ENCODE results near the gene IRF7. TPM values are rescaled to one million over a fixed set of nuclear protein-coding genes. Genes with fewer than 3 reads are reported as not detected.

IRF7 gene
- total and polyA plus RNA-seq, 2 of the 4 experiments (the other 2 are of a cell fraction), result 1.6 to 4.5 TPM

GRCh38 chr11:596374-596773 is 19.4 kb downstream of the IRF7 start:
- ATAC-seq (ENCODE audit: low read depth) (no peak), DNase-seq (no peak)
- no peak overlapping the region for H2BK15ac ChIP-seq (ENCODE audit: low read depth, low read length)
- H4K5ac ChIP-seq (ENCODE audit: low read depth, low read length), result no peak overlapping the region
- ChIA-PET CTCF (interaction anchor here (1.0 kb wide), 1 partner anchor 11 kb away, joined by 4 read pairs; no protein-coding TSS in a partner anchor), POLR2A (ENCODE audit: unreplicated experiment) (no interaction called here)
- H2BK120ac ChIP-seq (ENCODE audit: low read depth, low read length), result no peak overlapping the region
- H3K14ac ChIP-seq (replicated peaks; ENCODE audit: low read depth, low read length), result no peak overlapping the region
- peaks cover 74% of the 10 kb centered on the region for H3K36me3 ChIP-seq (ENCODE audit: control insufficient read depth, insufficient read depth, low read length)
- no peak overlapping the region for H2BK5ac ChIP-seq (ENCODE audit: low read depth, low read length, poor library complexity, severe bottlenecking)
- no peak overlapping the region for H3K4me3 ChIP-seq (ENCODE audit: insufficient read depth, low read depth, low read length)
- H3K9me1 ChIP-seq (ENCODE audit: insufficient read depth, low read length), result no peaks in the 10 kb centered on the region
- H3K27me3 ChIP-seq (ENCODE audit: control insufficient read depth, insufficient read depth, low read length), result no peaks in the 10 kb centered on the region
- no peak overlapping the region for H4K91ac ChIP-seq (ENCODE audit: insufficient read depth, low read depth, low read length)
- 100% methylated on average over 3 of the region's 10 CpGs; no CpG with 5 or more reads in 1 of the 2 experiments for WGBS, 2 experiments (ENCODE audit: extremely low coverage in 2 of 2, insufficient read length in 1 of 2)
- no peaks in the 10 kb centered on the region for H3K4me1 ChIP-seq (ENCODE audit: control insufficient read depth, insufficient read depth, low read length)
- H3K18ac ChIP-seq (ENCODE audit: low read depth, low read length), result no peak overlapping the region
- no peak overlapping the region for H3K4ac ChIP-seq (ENCODE audit: low read depth, low read length)
- no TSS peak for BruUV-seq (replicated peaks)
- H3K23ac ChIP-seq (ENCODE audit: low read depth, low read length), result no peak overlapping the region
- intact Hi-C loops (cut with micrococcal nuclease) (no loop called here), dilution Hi-C loops (cut with HindIII; ENCODE audit: low sequenced_read_pairs, unreplicated experiment) (no loop called here), in situ Hi-C loops (cut with MboI; ENCODE audit: low sequenced_read_pairs) (no loop called here)
- no peak for TF ChIP-seq NFE2L2 (IDR thresholded peaks at IDR 0.05; ENCODE audit: low read depth, low read length)
- TF ChIP-seq RFX5 (IDR thresholded peaks at IDR 0.05; ENCODE audit: low read depth, low read length), result no peak
- TF ChIP-seq CTCF (conservative IDR thresholded peaks at IDR 0.05; ENCODE audit: low read depth, low read length), result no peak
- TF ChIP-seq FOS (IDR thresholded peaks at IDR 0.05; ENCODE audit: low read depth, low read length), result no peak
- H2BK20ac ChIP-seq (ENCODE audit: low read depth, low read length), result no peak overlapping the region
- no peak overlapping the region for H2AFZ ChIP-seq (replicated peaks; ENCODE audit: low read length, poor library complexity)
- no peak overlapping the region for H2AK5ac ChIP-seq (ENCODE audit: low read depth, low read length)
- peaks cover 24 to 55% of the 10 kb centered on the region in 2 experiments for H3K79me1 ChIP-seq (ENCODE audit: low read depth in 1 of 2, low read length in 2 of 2)
- no peak overlapping the region for H3K9ac ChIP-seq (ENCODE audit: low read depth, low read length)
- no peaks in the 10 kb centered on the region for H3K9me3 ChIP-seq (ENCODE audit: control insufficient read depth, insufficient read depth, low read length)
- H2AK9ac ChIP-seq (replicated peaks; ENCODE audit: low read depth, low read length, poor library complexity), result no peak overlapping the region
- H3K27ac ChIP-seq (ENCODE audit: insufficient read depth, low read length), result no peak overlapping the region
- no peak overlapping the region for H4K8ac ChIP-seq (ENCODE audit: low read depth in 2 of 2, low read length in 2 of 2)
- peaks cover 33% of the 10 kb centered on the region for H4K20me1 ChIP-seq (ENCODE audit: insufficient read depth, low read length)
- no peak overlapping the region for H3K56ac ChIP-seq (ENCODE audit: extremely low read depth, insufficient read depth, low read length)
- no peak overlapping the region for H3K4me2 ChIP-seq (ENCODE audit: low read depth, low read length)
